ENCODE data around the gene SACS.

- TF ChIP-seq CTCF (IDR thresholded peaks at IDR 0.05) (no peak), EZH2 (IDR thresholded peaks at IDR 0.05; ENCODE audit: borderline replicate concordance, insufficient read depth, low read depth, low read length, poor library complexity, severe bottlenecking) (no peak)
Observed at GRCh38 chr13:23460921-23461320, 27.4 kb upstream of the SACS start.
